GM06990 (cell line): ENCODE measurements around the gene MAGI1.

ENCODE experiments used
- DNase-seq: peaks from one replicate; pipeline ENCODE4 v3.0.0-alpha.2; 2011; ENCODE audit not compliant: insufficient read length; ENCODE audit errors: extremely low read depth
- H3K27me3 ChIP-seq: replicated peaks from 2 replicates; pipeline ENCODE4 v1.6.0; 2011; ENCODE audit warnings: low read length; ENCODE audit not compliant: control insufficient read depth, insufficient read depth
- H3K36me3 ChIP-seq: 2 replicates; pipeline ENCODE4 v1.5.1; 2011; ENCODE audit warnings: low read length; ENCODE audit not compliant: control insufficient read depth, insufficient read depth
- H3K4me3 ChIP-seq: replicated peaks from 2 replicates; pipeline ENCODE4 v1.5.1; 2011; ENCODE audit warnings: low read depth, mild to moderate bottlenecking, control low read depth, low read length
- TF ChIP-seq, protein P1 (sequence below): IDR thresholded peaks from 2 replicates; pipeline ENCODE4 v1.5.1; 2011; ENCODE audit warnings: low read length, control low read depth, mild to moderate bottlenecking, inconsistent platforms; ENCODE audit not compliant: insufficient read depth, poor library complexity, severe bottlenecking

The MAGI1 gene

DNA sequence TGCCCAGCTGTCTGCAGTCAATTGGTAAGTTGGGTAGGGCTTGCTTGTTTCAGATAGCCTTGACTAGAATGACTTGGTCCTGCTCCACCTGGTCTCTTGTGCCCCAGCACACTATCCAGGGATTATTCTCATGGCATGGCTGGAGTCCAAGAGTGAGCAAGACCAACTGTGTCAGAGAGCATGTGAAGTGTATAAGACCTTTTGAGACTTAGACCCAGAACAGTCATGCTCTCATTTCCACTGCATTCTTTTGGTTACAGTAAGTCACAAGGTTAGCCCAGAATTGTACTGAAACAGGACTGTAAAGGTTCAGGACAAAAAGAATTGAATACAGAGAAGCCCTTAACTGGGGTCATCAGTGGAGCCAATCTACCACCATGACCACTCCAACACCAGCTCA, 700.1 kb downstream of the MAGI1 start:
- Histone ChIP-seq H3K27me3 (no peaks in the 10 kb centered on the region), H3K36me3 (no peaks in the 10 kb centered on the region), H3K4me3 (no peak overlapping the region)
- TF ChIP-seq, protein P1, sequence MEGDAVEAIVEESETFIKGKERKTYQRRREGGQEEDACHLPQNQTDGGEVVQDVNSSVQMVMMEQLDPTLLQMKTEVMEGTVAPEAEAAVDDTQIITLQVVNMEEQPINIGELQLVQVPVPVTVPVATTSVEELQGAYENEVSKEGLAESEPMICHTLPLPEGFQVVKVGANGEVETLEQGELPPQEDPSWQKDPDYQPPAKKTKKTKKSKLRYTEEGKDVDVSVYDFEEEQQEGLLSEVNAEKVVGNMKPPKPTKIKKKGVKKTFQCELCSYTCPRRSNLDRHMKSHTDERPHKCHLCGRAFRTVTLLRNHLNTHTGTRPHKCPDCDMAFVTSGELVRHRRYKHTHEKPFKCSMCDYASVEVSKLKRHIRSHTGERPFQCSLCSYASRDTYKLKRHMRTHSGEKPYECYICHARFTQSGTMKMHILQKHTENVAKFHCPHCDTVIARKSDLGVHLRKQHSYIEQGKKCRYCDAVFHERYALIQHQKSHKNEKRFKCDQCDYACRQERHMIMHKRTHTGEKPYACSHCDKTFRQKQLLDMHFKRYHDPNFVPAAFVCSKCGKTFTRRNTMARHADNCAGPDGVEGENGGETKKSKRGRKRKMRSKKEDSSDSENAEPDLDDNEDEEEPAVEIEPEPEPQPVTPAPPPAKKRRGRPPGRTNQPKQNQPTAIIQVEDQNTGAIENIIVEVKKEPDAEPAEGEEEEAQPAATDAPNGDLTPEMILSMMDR = no peak
- DNase-seq = no peak

DNA sequence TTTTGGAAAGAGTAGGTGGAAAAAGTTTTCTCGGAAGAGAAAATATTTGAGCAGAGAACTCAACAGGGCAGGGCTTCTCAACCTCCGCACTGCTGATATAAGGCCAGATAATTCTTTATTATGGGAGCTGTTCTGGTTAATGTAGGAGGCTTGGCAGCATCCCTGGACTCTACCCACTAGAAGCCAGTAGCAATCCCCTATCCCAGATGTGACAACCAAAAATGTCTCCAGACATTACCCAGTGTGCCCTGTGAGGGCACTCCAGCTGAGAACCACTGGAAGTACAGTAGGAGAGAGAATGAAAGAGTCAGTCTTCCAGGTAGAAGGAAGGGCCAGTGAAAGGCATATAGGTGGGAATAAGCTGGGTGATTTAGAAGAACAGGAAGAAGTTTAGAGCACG, 703.1 kb downstream of the MAGI1 start:
- TF ChIP-seq, protein P1 = no peak
- no peaks in the 10 kb centered on the region for H3K27me3 ChIP-seq
- no peaks in the 10 kb centered on the region for H3K36me3 ChIP-seq
- H3K4me3 ChIP-seq = no peak overlapping the region
- no peak for DNase-seq

DNA sequence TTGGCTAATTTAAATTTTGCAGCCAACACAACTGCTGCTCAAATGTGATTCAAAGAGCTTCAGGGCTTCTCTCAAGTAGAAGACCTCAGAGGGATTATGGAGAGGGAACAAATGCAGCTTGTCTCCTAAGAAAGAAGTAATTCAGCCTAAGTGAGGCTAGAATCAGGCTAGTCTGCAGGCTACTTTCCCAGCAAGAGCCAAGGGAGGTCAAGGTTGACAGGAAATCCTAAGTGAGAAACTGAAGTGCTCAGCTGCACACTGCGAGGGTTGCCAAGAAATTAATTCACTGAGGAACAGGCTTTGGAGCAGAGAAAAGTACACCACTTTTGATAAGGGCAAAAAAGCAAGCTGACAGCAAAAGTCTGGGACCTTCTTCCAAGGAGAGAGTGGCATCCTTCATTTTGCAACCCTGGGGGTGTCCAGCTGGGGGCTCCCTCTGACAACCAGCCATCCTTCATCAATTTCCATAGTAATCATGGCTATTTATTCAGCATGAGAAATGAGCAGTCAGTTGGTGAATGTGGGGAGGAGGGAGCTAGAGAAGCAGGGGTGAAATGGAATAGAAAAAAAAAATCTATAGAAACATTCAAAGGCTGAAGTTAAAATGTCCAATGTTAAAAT, 704.6 kb downstream of the MAGI1 start:
- DNase-seq = no peak
- TF ChIP-seq, protein P1 = peak; percentile 6
- Histone ChIP-seq H3K4me3 (no peak overlapping the region), H3K36me3 (no peaks in the 10 kb centered on the region), H3K27me3 (no peaks in the 10 kb centered on the region)

DNA sequence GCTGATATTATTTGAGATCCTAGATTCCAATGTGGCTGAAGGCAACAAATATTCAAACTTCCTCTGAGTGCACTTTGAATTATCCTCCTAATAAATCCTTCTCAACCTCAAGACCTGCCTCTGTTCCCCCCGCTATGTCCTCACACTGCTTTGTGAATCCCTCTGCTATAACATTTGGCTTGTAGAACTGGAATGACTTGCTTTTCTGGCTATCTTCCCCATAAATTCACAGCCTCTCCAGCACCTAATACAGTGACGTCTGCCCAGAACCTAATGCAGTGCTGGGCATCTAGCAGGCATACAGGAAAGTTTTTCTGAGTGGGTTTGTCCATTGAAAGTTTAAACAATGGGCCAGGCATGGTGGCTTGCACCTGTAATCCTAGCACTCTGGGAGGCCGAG, 707.0 kb downstream of the MAGI1 start:
- H3K4me3 ChIP-seq = no peak overlapping the region
- no peaks in the 10 kb centered on the region for H3K27me3 ChIP-seq
- H3K36me3 ChIP-seq = no peaks in the 10 kb centered on the region
- TF ChIP-seq, protein P1 = no peak
- DNase-seq = no peak

DNA sequence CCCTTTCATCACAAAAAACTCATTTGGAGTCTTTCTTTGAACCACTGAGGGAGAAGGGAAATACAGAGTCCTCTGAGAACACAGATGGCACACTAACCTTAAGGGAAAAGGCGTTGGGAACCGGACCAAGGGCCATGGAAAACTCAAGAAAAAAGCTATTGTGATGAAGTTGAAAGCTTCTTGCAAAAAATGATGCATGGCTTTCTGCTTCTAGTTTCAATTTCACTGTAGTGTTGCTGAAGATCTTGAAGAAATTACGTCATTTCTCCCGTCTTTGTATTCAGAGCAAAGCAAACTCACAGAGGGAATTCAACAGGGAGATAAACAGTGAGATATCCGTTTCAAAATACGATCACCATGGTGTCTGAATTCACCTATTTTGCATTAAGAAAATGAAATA, 708.6 kb downstream of the MAGI1 start:
- Histone ChIP-seq H3K4me3 (no peak overlapping the region), H3K27me3 (no peaks in the 10 kb centered on the region), H3K36me3 (no peaks in the 10 kb centered on the region)
- TF ChIP-seq, protein P1 = no peak
- DNase-seq = no peak

DNA sequence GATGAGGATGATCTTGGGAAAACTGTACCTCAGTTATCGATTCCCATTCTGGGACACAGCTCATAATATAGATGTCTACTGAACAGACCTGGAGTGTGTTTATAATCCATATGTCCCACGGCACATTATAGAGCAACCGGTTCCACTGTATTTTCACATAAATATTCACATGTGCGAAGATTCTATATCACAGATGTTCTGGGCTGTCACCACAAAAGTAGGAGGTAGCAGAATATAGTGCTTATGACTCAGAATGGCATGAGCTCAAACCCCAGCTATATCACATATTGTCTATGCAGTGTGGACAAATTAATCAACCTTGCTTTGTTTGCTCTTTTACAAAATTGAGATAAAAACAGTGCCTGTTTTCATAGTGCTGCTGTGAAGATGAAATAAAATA, 710.6 kb downstream of the MAGI1 start:
- H3K4me3 ChIP-seq = no peak overlapping the region
- TF ChIP-seq, protein P1 = no peak
- no peak for DNase-seq
- H3K27me3 ChIP-seq = no peaks in the 10 kb centered on the region
- H3K36me3 ChIP-seq = no peaks in the 10 kb centered on the region
